Left ventricle myocardium inferior (tissue), 1 donor: ENCODE results near the gene ETV1. TPM values are rescaled to one million over a fixed set of nuclear protein-coding genes. Genes with fewer than 3 reads are reported as not detected.

Experiments
- DNase-seq: peaks from one replicate; pipeline ENCODE4 v3.0.0-alpha.2; 2020
- H3K27ac ChIP-seq: fragments of 200-600 bp; replicated peaks from 2 replicates; pipeline ENCODE4 v1.8.0; 2021
- H3K27me3 ChIP-seq: fragments of 200-600 bp; 2 replicates; pipeline ENCODE4 v1.8.0; 2021; ENCODE audit warnings: low read depth
- H3K36me3 ChIP-seq: fragments of 200-600 bp; 2 replicates; pipeline ENCODE4 v1.8.0; 2021
- H3K4me1 ChIP-seq: fragments of 200-600 bp; 2 replicates; pipeline ENCODE4 v1.8.0; 2021
- H3K4me3 ChIP-seq: fragments of 200-600 bp; 2 replicates; pipeline ENCODE4 v1.8.0; 2021; ENCODE audit warnings: mild to moderate bottlenecking, moderate library complexity
- H3K9me3 ChIP-seq: fragments of 200-600 bp; replicated peaks from 2 replicates; pipeline ENCODE4 v1.8.0; 2021
- CTCF ChIP-seq: fragments of 200-600 bp; IDR thresholded peaks from 2 replicates; pipeline ENCODE4 v1.8.0; 2021; ENCODE audit warnings: antibody characterized with exemption, mild to moderate bottlenecking, borderline replicate concordance
- intact Hi-C: fragments of 100-400 bp; cut with micrococcal nuclease; formaldehyde crosslinking; loops from one replicate; pipeline ENCODE4 v1.11.0; 2022
- total RNA-seq: library from RNA; stranded (reverse); fragmentation: NEBNext Ultra II Directional; extraction: Animal tissue kit (Norgen Biotek cat#: 25700); gene quantifications from one replicate; pipeline ENCODE4 v1.2.1, GENCODE V29; 2021
- donor health status: DM: no; HTN: yes; CAD: no; lungs with severe emphysema.

ETV1 gene
- total RNA-seq, 1 donor from 2014 or later, result 59.7 TPM

GRCh38 chr7:13880789-13881188, 108.7 kb downstream of the ETV1 start:
- H3K27me3 ChIP-seq, result no peaks in the 10 kb centered on the region
- no peaks in the 10 kb centered on the region for H3K36me3 ChIP-seq
- intact Hi-C loops, result no loop called here
- H3K4me1 ChIP-seq, result no peaks in the 10 kb centered on the region
- H3K9me3 ChIP-seq, result no peaks in the 10 kb centered on the region
- TF ChIP-seq CTCF, result no peak
- no peak overlapping the region for H3K27ac ChIP-seq
- DNase-seq, result no peak
- no peak overlapping the region for H3K4me3 ChIP-seq

GRCh38 chr7:13879994-13880686, 109.3 kb downstream of the ETV1 start:
- no peak overlapping the region for H3K4me3 ChIP-seq
- intact Hi-C loops, result no loop called here
- H3K9me3 ChIP-seq, result no peaks in the 10 kb centered on the region
- no peak overlapping the region for H3K27ac ChIP-seq
- no peaks in the 10 kb centered on the region for H3K27me3 ChIP-seq
- no peaks in the 10 kb centered on the region for H3K36me3 ChIP-seq
- DNase-seq, result no peak
- TF ChIP-seq CTCF, result no peak
- no peaks in the 10 kb centered on the region for H3K4me1 ChIP-seq

GRCh38 chr7:13879143-13879542, 110.3 kb downstream of the ETV1 start:
- intact Hi-C loops, result no loop called here
- H3K27me3 ChIP-seq, result no peaks in the 10 kb centered on the region
- DNase-seq, result no peak
- TF ChIP-seq CTCF, result no peak
- H3K36me3 ChIP-seq, result no peaks in the 10 kb centered on the region
- no peaks in the 10 kb centered on the region for H3K4me1 ChIP-seq
- H3K4me3 ChIP-seq, result no peak overlapping the region
- no peak overlapping the region for H3K27ac ChIP-seq
- H3K9me3 ChIP-seq, result no peaks in the 10 kb centered on the region

- Histone ChIP-seq H3K27me3 (no peaks in the 10 kb centered on the region), H3K27ac (no peak overlapping the region), H3K36me3 (no peaks in the 10 kb centered on the region), H3K4me3 (no peak overlapping the region), H3K9me3 (no peaks in the 10 kb centered on the region), H3K4me1 (no peaks in the 10 kb centered on the region)
- DNase-seq, result no peak
- TF ChIP-seq CTCF, result no peak
- intact Hi-C loops, result no loop called here
Observed at GRCh38 chr7:13878154-13878553, 111.3 kb downstream of the ETV1 start.

GRCh38 chr7:13875496-13876074, 113.9 kb downstream of the ETV1 start:
- H3K27ac ChIP-seq, result no peak overlapping the region
- no peaks in the 10 kb centered on the region for H3K36me3 ChIP-seq
- H3K4me3 ChIP-seq, result no peak overlapping the region
- no peak for DNase-seq
- no peaks in the 10 kb centered on the region for H3K4me1 ChIP-seq
- H3K27me3 ChIP-seq, result no peaks in the 10 kb centered on the region
- intact Hi-C loops, result no loop called here
- no peak for TF ChIP-seq CTCF
- no peaks in the 10 kb centered on the region for H3K9me3 ChIP-seq
